HuH-7.5 (cell line): ENCODE results near the gene FST.

ENCODE experiments used
- DNase-seq: peaks from one replicate; pipeline ENCODE4 v3.0.0; 2011; ENCODE audit warnings: low spot score

Gene FST

DNA sequence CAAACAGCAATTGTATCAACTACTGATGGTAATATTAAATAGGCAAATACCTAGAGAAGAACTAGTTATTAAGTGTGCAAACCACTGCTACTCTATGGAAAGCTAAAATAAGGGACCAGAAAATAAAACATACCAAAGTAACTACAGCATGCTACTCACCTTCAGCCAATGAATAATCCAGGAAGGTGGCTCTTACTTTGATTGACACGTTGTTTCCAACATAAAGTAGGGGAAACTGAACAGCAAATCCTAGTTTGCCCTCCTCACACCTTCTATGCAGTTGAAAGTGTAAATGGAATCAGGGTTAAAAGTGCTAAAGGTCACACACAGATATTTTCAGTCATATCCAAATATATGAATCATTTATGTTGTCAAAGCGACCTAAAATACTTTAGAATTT is 5.1 kb upstream of the FST start:
- no peak for DNase-seq

DNA sequence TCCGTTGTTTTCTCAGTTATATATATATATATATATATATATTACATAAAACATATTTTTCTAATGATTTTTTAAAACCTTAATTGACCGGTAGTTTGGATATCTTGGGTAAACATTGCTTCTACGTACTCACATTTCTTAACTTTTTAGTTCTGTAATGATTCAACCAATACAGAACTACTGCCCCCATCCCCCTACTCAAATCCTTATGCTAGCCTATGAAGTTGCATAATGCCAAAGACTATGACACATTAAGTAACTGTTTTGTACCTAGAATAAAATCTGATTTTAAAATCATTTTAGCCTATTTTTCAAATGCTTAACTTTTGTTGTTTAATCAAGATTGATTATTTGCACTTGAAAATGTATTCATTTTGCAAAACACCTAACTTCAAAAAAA is 4.4 kb upstream of the FST start:
- DNase-seq = no peak

DNA sequence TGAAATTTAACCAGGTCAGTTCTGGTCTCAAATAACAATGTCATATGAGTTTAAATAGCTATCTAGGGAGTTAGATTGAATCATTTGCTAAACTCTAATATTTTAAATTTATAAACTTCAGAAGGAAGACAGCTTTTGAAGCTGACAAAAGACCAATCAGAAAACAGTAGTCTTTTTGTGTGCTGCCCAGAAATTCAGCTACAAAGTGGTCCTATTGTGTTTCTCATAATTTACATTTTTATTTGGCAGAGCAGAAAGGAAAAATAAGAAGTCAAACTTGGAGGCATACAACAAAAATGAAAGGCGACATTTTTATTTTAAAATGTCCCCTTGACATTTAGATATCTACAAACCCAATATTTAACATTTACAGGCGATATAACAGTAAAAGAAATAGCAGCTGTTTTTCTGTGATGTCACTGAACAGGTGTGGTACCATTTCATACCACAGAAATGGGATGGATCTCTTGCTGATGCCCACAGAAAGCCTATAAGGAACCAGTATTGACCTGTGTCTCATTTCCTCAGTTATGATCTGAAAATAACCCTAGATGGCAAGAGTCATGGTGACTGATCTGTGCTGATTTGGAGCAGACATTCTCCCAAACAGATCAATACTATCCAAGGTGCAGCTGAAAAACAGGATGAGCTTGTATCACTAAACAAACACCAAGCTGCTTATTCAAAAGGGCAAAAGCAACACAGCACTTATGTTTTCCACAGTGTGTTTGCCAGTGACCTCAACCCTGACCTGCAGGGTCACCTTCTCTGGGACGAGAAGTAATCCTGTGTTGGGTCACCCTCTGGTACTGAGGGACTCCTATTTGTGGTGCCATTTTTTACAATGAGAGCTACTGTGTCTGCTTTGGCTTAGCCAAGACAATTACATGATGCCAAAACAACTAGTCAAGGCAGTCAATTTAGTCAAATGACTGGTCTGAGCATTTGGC is 3.6 kb upstream of the FST start:
- DNase-seq = peak; percentile 46

DNA sequence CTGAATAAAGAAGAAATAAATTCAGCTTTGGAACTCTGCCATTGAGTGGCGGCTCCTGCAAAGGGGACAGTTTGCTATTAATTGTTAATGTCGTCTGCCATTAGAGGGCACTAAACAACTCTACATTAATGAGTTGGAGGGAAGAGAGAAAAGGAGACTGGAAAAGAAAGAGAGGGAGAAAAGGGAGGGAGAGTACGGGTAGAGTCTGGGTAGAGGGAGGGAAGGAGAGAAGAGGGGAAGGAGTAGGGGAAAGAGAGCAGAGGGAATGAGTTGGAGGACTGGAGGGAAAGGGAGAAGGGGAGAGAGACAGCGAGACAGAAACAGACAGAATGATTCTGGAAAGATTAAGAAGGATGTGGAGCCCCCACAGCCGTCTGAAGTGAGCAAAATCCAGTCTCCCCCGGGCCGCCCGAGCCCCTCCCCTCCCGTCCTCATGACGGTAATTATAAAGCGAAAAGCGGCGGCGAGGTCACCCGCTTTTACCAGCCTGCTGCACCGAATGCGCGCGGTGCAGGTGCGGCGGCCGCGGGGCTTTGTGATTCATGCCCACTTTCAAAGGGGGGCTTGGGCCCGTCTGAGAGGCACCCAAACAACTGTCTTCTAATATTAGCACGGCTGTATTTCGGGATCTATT is 1.9 kb upstream of the FST start:
- peak; percentile 44 for DNase-seq

DNA sequence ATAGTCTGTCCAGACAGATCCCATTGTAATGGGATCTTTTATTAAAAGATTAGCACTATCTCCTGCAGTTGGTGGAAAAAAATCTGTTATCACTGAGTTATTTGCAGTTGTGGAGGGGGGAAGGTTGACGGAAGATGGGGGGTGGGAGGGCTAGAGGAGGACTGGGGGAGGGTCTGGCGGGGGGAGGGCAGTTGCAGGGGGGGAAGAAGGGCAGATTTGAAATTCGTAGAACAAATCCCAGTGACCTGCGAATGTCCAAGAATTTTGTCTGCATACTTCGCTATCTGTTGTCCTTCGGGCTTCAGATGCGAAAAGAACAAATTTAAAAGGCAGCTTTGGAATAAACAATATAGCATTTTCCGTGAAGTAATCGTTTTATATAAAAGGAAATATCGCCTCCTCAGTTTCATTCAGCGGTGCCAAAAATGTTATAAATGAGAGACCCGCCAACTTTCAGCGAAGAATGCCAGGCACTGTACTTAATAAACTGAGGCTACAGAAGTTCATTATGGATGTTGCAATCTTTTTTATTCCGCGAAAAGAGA is 1.3 kb upstream of the FST start:
- peak; percentile 76 for DNase-seq

DNA sequence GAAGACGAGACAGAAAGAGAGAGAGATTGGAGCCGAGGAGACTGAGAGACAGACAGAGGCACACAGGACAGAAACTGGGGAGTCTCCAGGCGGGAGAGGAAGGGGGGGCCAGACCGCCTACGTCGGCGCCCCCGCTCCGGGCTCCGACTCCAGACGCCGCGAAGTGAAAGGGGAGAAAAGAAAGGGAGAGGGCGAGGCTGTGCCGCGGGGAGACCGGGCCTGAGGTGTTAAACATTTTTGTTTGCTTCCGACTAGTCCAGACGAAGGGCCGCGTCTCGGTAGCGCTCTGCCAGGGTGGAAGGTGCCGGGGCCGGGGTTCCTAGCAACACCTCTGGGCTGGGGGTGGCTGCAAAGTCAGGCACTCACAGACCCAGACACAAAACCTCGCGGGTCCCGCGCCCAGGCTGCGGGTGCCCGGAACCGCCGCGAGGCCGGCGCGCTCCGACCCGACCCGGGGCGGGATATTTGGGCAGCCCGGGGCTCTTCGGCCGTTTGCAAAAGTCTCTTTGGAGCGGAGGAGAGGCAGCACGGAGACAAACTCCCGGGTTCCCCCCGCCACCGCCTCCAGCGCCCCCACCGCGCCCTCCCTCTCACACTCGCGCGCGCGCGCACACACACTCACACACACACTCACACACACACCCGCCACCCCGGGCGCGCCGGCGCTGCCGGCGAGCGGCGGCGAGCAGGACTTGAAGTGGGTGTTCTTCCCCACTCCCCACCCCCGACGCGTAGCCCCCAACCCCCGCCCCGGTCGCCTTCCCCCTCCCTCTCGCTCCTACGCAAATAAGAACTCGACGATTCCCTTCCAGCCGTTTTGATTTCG is 626 bp upstream of the FST start:
- DNase-seq = peak; percentile 59

DNA sequence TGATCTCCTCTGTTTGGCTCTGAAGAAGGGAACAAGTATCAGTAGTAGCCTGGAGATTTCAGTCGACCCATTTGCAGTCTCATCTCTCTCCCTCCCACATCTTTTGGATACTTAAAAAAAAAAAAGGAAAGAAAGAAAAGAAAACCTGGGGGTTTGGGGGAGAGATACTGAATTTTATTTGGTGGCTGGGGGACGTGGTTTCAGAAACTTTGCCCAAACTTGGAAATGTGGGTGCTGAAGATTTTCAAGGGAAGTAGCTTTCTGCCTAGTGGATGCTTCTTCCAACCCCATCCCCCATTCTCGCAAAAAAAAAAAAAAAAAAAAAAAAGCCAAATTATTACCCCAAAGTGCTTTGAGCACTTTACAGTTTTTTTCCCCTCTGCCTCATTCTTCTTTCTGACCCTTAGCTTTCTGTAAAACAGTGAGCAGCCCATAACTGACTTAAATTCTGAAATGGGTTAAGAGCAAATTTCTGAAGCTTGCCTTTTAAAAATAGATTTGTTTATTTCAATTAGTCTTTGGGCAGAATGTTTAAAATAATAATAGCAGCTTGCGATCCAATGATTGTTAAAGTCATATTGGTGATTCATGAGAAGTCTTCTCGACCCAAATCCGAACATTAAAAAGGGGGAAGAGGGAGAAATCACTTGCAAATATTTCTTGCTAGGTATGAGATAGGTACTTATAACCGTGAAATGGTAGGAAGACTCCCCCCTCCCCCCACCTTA is 894 bp downstream of the FST start:
- DNase-seq = no peak

DNA sequence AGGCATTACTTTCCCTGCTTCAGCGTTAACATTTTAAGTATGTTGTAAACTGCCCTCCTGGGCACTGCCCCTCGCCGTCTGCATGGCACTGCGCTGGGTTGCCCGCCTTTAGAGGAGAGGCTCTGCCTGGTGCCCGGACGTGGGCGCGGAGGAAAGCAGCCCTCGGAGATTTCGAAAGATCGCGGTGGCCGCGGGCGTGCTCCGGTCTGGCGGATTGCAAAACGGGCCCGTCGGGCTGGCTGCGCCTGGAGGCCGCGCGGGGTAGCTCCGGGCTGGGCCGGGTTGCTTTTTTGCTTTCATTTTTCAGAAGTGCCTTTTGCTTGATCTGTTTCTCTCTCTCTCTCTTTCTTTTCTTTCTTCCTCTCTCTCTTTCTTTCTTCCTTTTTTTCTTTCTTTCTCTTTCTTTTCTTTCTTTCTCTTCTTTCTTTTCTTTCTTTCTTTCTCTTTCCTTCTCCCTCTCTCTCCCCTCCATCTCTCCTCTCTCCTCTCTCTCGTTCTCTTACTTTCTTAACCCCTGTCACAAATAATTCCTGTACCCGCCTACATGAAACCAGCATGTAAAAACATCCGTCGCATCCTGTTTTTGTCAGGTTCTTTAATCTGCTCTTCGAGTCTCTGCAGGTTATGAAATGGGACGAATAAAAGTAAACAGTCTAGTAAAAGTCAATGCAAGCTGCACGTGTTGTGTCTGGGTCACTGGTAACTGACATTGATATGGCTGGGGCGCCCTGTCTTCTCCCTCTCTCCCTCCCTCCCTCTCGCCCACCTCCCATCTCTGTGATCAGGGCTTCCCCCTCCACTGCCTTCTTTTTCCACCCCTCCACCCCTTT is 1.7 kb downstream of the FST start:
- DNase-seq = peak; percentile 72

DNA sequence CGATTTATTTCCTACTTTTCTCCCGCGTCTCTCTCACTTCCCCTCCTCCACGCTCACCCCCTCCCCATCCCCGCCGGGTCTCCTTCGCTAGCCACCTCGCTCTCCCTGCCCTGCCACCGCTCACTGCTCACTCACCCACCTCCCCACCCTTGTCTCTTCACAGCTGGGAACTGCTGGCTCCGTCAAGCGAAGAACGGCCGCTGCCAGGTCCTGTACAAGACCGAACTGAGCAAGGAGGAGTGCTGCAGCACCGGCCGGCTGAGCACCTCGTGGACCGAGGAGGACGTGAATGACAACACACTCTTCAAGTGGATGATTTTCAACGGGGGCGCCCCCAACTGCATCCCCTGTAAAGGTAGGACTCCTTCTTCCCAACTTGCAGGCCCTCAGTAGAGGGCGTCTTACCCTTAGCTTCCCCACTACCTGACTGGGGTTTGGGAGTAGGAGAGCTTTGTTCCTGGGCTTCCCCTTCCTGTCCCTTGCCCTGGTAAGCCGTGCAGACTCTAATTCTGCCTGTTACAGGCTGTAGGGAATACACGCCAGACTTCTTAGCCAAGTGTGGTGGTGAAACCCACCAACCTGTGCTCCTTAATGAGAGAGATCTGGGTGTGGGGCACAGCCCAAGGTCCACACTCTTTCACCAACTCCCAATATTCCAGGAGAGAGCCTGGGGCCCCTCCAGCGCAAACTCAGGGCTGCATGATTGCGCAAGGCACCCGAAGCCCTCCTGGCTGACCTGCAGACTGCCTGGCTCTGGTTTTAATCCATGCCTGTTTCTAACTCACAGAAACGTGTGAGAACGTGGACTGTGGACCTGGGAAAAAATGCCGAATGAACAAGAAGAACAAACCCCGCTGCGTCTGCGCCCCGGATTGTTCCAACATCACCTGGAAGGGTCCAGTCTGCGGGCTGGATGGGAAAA is 2.5 kb downstream of the FST start:
- peak; percentile 36 for DNase-seq

DNA sequence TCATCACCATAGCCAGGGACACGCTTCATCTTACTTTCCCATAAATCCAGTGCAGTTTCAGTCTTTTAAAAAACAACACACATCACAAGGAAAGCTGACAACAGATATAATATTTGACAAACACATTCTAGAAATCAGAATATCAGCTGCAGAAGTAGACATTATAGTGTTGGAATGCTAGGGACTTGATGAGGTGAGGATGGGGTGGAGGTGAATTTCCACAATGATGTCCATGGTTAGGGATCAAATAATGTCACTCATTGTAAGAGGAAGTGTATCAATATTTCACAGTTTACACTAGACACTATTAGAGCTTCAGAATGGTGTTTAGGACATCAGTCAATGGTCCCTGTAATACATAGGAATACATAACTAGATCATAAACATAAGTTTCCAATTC is 7.0 kb downstream of the FST start:
- no peak for DNase-seq

DNA sequence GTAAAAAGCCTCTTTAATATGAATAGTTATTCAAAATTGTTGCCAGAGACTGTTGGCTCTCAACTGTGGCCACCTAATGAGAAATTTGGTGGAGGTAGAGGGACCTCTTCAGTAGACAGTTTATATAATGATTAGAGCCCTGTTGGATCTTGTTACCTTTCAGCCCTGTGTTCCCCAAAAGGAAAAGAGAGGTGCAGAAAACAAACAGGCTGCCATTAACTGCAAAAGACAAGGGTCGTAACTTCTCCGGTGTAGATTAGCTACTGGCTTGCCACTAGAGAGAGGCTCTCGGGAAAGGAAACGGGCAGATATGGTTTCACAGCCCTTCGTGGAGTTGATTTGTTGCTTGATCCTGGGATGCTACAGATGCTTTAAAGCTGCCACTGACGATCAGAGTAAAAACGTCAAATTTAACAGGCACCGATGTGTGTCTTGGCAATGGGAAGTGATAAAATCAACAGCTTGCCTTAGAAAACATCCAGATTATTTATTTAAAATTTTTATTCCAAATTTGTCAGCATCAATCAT is 7.8 kb downstream of the FST start:
- DNase-seq = no peak

DNA sequence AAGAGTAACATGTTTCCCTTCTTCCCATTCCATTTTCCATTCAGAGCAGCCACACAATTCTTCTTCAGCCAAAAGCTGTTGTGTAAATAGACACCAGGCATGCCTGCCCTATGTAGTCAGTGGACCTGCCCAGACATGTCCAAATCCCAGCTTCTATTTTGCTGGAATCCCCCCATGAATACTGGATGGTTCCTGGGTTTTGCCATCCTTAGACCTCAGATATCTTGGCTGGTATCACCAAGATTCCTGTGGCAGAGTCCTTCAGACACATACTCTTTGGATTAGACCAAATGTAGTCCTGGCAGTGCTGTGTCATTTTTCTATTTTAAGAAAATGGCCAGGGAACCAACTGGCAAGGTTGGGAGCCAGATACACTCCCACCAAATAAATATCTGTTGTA is 10.3 kb downstream of the FST start:
- no peak for DNase-seq

DNA sequence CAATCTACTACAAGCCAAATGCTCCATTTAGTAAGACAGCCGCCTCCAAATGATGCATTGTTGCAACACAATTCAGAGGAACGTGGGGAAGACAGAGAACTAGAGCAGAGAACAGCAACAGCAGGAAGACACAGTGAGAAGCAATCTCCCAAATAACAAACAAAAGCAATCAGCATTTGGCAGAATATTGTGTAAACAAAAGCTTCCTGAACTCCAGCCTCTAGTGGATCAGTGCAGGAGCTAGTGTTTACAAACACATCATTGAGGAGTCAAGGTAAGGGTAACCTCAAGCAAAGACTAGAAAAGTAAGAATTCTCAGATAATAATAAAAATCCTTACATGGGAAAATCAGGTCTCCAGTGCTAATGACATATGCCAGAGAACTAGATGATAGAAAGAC is 20.6 kb downstream of the FST start:
- no peak for DNase-seq

DNA sequence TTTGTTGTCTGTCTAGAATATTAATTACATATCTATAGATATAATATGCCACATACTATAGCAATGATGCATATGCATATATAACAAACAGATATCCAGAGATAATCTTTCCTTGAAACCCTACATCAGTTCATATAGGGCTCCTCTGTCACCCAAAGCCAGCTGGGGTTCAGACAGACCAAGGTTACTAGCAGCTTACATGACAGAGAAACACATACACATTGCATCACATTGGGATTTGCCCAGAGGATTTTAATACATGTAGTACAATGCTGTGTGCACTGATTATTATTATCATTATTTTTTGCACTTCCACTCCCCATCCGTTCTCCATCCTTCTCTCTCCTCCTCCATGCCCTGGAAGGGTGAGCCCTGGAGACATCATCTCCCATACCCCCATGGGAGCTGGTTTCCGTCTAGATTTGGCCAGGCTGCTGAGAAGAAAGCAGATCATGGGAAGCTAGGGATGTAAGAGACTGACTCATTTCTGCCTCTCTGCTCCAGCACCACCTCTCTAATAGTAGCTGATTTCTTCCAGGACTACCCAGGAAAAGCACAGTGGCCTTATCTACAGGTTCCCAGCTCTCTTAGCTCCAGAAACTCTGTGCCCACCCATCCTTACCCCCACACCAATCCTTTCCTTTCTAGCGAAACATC is 23.3 kb downstream of the FST start:
- no peak for DNase-seq

DNA sequence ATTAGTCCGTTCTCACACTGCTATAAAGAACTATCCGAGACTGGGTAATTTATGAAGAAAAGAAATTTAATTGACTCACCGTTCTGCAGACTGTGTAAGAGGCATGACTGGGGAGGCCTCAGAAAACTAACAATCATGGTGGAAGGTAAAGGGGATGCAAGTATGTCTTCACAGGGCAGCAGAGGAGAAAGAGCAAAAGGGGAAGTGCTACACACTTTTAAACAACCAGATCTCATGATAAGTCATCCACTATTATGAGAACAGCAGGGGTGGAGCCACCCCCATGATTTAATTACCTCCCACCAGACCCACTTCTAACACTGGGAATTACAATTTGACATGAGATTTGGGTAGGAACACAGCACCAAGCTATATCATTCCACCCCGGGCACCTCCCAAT is 26.6 kb downstream of the FST start:
- no peak for DNase-seq

DNA sequence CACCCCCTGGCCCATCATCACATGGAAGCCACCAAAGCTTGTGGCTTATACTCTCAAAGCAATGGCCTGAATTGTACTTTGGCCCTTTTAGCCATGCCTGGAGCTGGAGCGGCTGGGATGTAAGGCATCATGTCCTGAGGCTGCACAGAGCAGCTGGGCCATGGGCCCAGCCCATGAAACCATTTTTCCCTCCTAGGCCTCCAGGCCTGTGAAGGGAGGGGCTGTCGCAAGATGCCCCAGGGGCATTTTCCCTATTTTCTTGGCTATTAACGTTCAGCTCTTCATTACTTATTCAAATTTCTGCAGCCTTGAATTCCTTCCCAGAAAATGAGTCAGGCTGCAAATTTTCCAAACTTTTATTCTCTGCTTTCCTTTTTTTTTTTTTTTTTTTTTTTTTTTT is 27.7 kb downstream of the FST start:
- no peak for DNase-seq

DNA sequence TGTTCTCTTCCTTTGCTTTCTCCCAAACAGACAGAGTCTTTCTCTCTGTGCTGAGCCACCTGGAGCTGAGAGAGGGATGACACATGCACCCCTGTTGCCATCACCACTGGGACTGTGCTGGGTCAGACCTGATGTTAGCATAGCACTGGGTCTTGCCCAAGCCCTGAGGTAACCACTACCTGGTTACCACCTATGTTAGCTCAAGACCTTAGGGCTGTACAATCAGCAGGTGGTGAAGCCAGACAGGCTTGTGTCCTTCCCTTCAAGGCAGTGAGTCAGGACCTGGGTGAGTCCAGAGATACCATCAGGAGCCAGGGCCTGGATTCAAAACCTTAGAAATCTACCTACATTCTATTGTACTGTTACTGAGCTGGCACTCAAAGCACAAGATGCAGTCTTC is 32.1 kb downstream of the FST start:
- DNase-seq = no peak

DNA sequence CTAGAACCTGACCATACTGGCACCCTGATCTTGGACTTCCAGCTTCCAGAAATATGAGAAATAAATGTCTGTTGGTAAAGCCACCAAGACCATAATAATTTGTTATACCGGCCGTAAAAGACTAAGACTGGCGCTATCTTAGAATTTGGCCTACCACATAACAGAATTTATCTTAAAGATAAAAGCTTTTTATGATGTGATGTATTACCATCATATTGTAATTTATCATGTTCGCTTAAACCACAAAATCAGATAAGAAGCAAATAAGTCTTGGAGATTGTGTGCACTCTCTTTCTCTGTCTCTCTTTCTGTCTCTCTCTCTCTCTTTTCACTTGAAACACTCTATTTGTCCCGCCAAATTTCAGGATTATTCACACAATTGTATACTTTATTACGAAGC is 35.6 kb downstream of the FST start:
- DNase-seq = no peak

DNA sequence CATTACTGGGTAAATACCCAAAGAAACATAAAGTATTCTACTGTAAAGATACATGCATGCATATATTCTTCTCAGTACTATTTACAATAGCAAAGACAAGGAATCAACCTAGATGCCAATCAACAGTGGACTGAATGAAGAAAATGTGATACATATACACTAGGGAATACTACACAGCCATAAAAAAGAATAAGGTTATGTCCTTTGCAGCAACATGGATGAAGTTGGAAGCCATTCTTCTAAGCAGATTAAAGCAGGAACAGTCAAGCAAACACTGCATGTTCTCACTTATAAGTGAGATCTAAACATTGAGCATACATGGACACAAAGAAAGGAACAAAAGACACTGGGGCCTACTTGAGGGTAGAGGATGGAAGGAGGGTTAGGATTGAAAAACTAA is 40.4 kb downstream of the FST start:
- DNase-seq = no peak
